GM21619 (cell line): Measurements from ENCODE around the gene EPB42.
"Not testable (repeated sequence)": the region's sequence is repeated elsewhere in the genome, so short reads cannot be mapped to it uniquely, and the experiment has no call there.

Experiments
- ATAC-seq: cut with Tn5 transposase; IDR thresholded peaks from one replicate; pipeline ENCODE4 v1.9.1; 2021; ENCODE audit not compliant: unreplicated experiment

EPB42 gene

DNA sequence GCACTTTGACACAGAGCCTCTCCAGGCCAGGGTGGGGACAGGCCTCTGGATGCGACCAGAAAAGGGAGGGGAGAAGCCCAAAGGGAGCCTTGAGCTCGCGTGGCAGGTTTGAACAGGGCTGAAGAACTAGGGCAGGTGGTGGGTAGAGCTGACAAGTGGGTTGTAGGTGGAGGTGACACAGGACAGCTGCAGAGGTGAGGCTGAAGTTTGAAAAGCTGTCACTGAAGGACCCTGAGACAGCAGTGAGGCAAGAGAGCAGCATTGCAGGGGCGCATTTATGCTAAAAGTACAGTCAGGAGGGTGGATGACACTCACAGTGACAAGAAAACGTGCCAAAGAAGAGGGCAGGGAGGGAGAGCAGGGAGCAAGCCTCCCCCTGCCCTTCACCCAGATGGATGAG is 21.8 kb upstream of the EPB42 start:
- ATAC-seq, result no peak

DNA sequence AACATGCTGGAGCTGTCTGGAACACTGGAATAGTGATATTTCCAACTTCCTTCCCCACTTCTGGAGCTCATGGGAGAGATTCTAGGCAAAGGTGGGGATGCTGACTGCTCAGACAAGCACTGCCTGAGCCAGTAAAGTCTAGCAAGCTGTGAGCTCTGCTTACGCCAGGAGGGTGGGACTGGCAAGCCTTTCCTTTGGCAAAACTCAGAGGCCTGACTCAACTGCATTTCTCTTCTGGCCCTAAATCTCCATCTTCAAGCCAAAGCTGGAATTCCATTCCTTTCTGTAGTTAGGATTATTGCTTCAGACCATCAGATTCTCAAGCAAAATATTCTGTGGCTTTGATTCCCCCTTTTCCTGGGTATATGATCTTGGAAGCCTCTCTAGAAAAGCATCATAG is 20.3 kb upstream of the EPB42 start:
- no peak for ATAC-seq

DNA sequence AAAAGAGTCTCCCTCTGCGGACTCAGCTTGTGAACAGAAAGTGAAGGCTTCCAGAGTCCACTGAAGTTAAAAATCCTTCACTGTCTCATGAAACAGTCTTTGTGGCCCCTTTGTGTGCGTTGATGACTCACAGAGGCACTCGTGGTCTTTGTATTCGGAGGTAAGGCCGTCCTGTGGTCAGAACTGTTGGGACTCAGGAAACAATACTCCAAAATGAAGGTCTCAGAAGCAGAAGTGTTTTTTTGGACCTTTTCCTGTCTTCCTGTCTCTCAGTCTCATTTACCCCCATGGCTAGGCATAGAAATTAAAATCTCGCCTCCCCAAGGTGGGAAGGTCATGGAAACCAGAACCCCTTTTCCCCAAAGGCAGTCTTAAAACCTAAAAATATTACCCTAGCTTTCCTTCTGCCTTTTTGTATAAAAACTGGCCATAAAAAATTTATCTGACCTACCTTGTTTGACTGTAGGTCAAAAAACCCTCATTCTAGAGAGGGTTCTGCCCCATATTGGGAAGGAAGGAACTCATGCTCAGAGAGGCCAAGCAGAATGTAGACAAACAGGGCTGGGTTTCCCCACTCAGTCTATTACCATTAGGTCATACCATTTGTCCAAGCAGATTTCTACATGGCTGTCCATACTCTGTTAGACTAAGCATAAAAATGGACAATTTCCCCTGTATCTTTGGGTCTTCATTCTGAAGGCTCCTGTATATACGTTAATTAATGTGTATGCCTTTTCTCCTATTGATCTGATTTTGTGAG is 19.1 kb upstream of the EPB42 start:
- no peak for ATAC-seq

DNA sequence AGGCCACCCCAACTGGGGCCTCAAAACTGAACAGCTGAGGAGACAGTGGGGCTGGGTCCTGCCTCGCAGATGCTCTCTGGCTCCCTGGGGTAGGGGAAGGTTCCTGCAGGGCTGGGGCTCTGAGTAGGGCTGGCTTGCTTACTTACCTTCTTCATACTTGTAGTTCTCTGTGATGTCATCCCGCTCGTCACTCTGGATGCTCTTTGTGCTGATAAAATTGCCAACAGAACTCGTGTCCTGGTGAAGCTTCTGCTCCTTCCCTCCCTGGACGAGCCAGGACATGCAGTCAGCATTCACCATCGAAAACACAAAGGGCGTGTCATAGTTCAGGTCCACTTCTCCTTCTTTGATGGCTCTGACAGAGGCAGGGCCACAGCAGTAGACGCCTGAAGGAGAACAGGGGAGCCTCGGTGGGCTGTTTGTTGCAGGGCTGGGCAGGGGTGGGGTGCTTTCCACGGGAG is 17.9 kb upstream of the EPB42 start:
- no peak for ATAC-seq

DNA sequence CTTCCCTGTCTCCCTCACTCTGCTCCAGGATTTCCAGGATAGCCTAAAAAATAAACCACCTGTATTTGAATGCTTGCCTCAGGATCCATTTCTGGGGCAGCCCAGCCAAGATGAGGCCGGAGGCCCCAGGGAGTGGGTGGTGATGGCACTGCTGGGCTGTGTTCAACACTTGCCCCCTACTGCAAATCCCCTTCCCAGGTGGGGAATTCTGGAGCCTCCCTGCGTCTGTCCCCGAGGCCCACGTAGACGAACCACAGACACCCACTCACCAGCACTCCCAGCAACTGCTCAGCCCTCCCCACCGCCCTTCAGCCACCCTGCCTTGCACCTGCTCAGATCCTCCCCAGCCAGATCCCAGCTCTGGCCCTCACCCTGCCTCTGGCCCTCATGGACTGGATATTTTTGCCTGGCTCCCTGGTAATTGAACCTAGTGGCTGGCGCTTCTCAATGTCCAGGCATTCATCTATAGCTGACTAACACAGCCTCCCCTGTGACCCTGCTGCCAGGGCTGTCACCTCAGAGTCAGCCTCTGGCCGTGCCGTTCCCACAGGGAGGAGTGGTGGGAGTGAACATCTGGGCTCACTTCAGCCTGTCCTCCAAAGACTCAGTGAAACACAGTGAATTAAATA is 17.1 kb upstream of the EPB42 start:
- ATAC-seq, result no peak

DNA sequence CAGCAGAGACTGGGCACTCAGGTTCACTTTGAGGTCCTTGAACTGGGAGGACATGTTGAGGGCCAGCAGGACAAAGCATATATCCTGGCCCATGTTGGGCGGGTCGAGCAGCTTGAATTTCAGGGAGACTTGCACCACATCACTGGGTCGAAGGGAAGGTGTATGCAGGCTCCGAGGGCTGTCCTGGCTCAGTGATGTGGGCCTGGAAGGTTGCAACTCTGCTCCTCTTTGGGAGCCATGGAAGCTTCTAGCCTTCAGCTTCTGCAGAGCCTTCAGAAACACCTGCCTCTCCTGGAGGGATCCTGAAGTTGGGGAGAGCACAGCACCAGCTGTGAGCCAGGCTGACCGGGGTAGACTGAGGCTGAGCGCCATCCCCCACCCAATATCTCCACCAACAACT is 14.7 kb upstream of the EPB42 start:
- ATAC-seq, result no peak

DNA sequence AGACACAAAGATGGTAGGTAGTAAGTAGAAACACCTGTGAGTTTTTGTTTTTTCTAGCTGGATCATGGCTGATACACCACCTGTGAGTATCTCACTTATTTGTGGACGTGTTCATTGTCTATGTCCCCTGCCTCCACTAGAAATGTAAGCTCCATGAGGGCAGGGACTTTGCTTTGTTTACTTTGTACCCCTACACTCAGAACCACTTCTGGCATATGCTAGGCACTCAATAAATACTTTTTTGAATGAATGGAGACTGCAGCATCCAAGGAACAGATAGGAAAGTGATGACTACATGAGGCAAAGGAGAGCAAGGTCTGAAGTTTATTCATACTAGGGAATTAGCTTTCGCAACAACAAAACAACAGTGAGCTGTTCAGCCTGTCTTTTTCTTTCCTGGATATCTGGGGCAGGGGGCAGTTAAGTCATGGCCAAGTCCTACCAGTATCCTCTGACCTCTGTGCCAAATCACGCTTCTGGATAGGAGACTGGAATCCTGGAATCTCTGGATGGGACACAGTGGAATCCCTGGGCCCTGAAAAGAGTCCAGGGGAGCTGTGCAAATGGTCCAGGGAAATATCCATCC is 11.6 kb upstream of the EPB42 start:
- ATAC-seq, result no peak

DNA sequence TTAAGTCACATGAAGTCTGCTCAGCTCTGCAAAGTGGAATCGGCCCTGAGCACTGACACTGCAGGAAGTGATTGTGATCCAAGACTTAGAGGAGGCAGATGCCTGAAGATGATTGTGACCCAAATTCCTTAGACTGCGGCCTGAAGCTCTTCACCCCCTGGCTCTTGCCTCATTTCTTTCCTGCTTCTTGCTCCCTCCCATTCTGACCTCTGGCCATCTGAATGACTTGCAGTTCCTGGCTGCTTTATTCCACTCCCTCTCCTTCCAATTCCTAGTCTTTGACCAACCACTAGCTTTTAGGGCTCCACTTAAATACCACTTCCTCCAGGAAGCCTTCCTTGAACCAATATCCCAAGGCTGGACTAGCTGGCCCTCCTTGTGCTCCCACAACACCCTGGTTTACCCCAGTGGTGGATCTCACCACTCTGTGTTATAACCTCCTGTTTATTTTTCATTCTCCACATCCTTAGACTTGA is 9.9 kb upstream of the EPB42 start:
- no peak for ATAC-seq

DNA sequence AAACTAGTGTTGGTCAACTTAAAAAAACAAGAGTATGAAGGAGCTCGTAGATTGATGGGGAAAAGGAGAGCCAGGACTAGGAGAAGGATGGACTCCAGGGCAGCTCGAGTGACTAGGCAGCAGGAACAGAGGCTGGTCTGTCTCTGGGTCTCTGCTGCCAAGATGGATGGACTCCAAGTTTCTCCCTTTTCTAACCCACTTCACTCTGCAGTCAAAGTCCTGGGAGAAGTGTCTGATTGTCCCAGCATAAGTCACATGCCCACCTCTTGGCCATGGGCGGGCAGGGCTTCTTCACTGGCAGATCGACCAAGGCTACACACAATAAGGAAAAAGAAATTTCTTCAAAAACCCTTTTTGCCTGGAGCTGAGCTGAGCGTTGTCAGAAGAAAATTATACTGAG is 9.2 kb upstream of the EPB42 start:
- no peak for ATAC-seq

DNA sequence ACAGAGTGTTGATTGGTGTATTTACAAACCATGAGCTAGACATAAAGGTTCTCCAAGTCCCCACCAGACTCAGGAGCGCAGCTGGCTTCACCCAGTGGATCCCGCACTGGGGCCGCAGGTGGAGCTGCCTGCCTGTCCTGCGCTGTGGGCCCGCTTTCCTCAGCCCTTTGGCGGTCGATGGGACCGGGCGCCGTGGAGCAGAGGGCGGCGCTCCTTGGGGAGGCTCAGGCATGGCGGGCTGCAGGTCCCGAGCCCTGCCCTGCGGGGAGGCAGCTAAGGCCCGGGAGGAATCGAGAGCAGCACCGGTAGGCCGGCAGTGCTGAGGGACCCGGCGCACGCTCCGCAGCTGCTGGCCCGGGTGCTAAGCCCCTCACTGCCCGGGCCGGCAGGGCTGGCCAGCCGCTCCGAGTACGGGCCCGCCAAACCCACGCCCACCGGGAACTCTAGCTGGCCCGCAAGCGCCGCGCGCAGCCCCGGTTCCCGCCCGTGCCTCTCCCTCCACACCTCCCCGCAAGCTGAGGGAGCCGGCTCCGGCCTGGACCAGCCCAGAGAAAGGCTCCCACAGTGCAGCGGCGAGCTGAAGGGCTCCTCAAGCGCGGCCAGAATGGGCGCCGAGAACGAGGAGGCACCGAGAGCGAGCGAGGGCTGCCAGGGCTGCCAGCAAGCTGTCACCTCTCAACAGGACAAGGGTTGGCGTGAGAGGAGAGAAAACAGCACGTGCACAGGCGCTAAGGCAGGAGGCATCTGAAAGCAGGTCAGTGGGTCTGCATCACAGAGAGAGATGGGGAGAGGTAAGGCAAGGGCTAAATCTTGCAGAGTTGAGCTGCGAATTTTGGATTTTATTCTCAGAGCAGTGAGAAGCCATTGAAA is 5.9 kb upstream of the EPB42 start:
- ATAC-seq, result no peak

DNA sequence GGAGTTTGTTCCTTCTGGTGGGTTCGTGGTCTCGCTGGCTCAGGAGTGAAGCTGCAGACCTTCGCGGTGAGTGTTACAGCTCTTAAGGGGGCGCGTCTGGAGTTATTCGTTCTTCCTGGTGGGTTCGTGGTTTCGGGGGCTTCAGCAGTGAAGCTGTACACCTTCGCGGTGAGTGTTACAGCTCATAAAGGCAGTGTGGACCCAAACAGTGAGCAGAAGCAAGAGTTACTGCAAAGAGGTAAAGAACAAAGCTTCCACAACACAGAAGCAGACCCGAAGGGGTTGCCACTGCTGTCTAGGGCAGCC is 5.1 kb upstream of the EPB42 start:
- not testable (repeated sequence) for ATAC-seq

DNA sequence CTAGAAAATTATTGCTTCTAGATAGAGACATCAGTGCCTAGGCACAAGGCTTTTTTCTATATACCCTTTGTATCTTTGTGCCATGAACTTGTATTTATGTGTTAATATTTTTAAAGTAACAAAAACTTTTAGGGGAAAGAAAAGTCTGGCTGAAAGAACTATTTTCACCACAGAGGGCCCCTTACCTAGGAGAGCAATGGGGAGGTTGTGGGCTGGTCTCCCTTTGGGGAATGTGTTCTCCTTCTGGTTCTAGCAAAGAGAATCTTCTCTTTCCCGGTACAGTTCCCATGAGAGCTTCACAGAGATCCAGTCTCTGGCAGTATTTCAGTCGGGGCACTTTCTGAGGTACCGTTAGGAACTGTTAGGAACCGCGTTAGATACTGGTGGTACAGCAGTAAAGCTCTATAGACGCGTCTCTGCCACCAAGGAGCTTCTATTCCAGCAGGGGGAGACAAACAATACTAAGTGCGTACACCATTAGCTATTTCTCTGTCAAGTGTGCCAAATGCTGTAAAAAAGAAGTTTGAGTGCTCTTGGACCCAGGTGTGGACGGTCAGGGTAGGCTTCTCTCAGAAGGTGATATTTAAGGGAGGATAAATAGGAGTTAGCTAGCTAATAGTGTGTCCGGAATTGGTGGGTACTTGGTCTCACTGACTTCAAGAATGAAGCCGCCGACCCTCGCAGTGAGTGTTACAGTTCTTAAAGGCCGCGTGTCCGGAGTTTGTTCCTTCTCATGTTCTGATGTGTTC is 4.6 kb upstream of the EPB42 start:
- no peak for ATAC-seq

DNA sequence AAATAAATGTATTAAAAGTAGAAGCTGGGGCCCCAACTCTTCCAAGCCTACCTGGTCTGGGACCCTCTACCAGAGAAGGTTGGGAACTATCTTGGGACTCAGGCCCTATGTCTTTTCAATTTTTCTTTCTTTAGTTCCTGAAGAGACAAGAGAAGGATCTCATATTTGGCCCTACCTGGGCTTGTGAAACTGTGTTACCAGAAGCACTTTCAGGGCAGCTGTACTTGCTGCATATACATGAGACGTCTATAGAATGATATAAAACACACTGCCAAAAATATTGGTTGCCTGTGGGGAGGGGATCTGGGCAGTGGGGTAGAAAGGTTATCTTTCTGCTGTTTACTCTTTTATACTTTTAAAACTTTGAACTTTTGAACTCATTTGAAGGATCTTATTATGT is 604 bp upstream of the EPB42 start:
- ATAC-seq, result no peak

DNA sequence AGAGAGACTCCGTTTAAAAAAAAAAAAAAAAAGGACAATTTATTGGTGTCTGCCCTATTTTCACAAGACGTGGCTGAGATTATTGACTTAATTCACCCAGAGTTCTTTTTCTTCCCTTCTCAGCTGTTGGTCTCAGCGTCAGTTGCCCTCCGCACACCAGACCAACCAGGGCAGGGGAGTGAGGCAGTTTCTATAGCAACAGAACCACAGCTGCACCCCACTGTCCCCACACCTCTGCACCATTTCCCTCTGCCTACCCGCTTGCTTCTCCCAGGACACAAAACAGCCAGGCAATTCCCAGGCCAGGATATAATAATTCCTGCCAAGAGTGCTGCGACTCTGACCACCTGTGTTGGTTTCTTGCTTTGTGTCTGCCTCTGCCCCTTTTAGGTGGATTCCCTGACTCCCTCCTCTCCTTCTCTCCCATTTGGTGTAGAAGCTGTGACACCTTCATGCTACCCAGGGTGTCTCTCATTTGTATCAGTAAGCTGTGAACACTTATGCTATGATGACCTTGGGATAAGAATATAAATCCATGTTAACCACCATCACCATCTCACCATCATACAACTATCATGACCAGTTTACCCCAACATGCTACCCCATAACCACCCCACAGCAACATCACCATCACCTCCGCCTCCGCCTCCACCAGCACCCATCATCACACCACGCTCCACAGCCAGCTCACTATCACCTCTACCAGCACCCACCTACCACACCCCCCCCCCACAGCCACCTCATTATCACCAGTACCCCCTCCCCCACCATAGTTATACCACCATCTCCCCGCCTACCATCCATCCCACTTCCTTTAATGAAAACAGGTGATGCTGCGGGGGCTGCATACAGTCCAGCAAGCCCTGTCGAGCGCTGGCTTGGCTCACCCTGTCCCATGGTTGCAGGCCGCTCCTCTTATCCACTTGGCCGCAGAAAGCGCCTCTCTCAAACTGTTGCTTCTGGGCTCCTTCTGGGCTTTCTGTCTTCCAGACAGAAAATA is 589 bp downstream of the EPB42 start:
- ATAC-seq, result no peak

DNA sequence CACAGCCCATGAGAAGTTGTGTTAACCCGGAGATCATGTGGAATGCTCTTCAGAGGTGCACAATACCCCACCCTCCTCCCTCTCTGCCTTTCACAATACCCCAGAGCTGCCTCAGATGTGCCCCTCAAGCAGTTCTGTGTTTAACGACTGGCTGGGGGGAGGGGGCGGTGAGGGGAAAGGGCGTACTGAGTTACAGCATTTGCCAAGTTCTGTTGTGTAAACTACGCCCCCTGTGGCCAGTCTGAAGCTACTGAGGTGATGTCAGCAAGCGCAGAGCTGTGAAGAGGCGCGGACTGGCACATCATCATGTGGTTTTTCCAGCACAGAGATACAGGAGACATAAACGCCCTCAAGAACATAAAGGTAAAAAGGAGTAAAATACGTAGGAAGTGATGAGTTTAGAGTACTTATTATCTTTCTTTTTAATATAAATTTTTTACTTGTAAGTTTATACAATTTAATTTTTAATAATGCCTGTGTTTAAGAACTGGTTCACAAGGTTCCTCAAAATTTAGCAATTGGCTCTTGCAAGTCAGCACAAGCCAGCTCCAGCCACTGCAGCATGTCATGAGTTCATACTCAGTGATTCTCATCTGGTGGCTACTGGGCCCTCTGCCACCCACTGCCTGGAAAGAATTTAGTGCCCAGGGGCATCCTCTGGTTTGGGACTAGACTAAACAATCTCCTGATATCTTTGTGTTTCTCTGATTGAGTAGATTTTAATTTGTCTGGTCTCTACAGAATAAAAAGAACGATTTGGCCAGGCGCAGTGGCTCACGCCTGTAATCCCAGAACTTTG is 1.7 kb downstream of the EPB42 start:
- no peak for ATAC-seq

DNA sequence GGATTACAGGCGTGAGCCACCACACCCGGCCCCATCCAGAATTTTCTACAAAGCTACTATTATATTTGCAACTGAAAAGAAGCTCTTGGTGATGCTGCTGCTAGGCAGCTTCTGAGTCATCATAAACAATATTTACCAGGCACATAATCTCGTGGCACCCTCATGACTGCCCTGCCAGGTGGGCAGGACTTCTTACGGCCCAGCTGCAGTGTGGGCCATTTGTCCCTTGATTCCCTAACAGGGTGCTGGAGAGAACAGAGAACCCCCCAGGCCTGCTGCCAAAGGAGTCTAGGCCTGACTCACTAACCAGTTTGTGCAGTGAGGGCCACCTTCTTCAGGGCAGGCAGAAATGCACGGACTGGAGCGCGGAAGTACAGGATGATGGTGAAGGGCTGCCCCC is 4.9 kb downstream of the EPB42 start:
- no peak for ATAC-seq

DNA sequence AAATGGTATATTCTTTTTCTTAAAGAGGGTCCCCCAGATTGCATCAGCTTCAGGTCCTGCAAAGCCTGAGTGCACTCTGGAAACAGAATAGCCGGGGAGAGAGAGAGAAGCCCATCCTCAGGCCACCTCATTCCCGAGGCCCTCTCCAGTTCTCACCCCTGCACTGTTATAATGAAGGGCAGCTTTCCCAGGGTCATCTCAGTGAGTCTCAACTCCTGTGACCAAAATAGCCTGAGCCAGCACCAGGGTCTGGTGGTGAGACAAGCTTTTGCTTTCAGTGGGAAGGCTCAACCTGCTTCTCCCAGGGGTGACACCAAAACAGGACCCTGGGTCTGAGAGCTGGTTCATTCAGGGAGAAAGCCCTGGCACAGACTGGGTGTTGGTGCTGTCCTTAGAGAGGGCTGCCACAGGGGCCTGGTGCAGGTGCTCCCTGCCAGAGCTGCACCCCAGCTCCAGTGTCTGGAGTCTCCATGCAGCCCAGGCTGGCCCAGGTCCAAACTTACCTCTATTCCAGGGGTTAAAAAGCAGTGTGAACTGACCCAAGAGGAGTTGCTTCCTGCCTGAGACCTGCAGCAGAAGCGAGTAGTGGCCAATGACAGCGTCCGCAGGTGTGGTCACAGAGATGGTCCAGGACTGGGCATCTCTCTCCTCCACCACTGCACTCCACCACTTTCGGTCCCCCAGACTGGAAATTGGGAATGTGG is 6.1 kb downstream of the EPB42 start:
- ATAC-seq, result no peak

DNA sequence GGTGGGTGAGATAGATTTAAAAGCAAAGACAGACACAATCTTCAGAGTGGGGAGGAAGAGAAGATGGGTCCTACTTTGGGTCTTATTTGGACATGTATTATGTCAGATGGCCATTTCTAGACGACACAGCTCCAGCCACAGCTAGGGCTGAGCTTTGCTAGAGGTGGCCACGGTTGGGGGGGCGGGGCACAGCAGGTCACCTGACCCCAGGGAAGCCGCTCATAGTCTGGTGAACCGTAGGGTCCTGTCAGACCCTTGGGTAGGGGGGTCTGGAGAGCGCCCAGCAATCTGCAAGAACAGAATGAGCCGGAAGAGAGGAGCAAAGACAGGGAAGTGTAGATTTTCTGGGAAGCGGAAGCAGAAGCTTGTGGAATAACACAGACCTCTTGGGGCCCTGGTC is 6.6 kb downstream of the EPB42 start:
- no peak for ATAC-seq
